ENCODE measurements around the gene BMP8A.
A peak's percentile ranks its signal among the peaks of the same experiment; 100 is the strongest.

BMP8A gene

GRCh38 chr1:39545531-39545930 is 54.1 kb downstream of the BMP8A start:
- in situ Hi-C loops (cut with MboI; ENCODE audit: low pct_unique_long_range_greater_than_20kb, low sequenced_read_pairs) = loop anchor here (25.0 kb wide), 1 partner anchor 458 kb away; no protein-coding TSS in a partner anchor
- DNase-seq = no peak

- no peak for DNase-seq
- in situ Hi-C loops (cut with MboI; ENCODE audit: low pct_unique_long_range_greater_than_20kb, low sequenced_read_pairs) = no loop called here
Measured at GRCh38 chr1:39554277-39554676, 62.8 kb downstream of the BMP8A start.

GRCh38 chr1:39561279-39561678 is 69.8 kb downstream of the BMP8A start:
- in situ Hi-C loops (cut with MboI; ENCODE audit: low pct_unique_long_range_greater_than_20kb, low sequenced_read_pairs) = no loop called here
- no peak for DNase-seq

GRCh38 chr1:39562886-39563285 is 71.5 kb downstream of the BMP8A start:
- in situ Hi-C loops (cut with MboI; ENCODE audit: low pct_unique_long_range_greater_than_20kb, low sequenced_read_pairs) = no loop called here
- DNase-seq = no peak

- DNase-seq = no peak
- in situ Hi-C loops (cut with MboI; ENCODE audit: low pct_unique_long_range_greater_than_20kb, low sequenced_read_pairs) = no loop called here
Measured at GRCh38 chr1:39563669-39564068, 72.2 kb downstream of the BMP8A start.

GRCh38 chr1:39564340-39564739 is 72.9 kb downstream of the BMP8A start:
- no peak for DNase-seq
- in situ Hi-C loops (cut with MboI; ENCODE audit: low pct_unique_long_range_greater_than_20kb, low sequenced_read_pairs) = no loop called here

GRCh38 chr1:39564941-39565340 is 73.5 kb downstream of the BMP8A start:
- in situ Hi-C loops (cut with MboI; ENCODE audit: low pct_unique_long_range_greater_than_20kb, low sequenced_read_pairs) = no loop called here
- DNase-seq = no peak

- in situ Hi-C loops (cut with MboI; ENCODE audit: low pct_unique_long_range_greater_than_20kb, low sequenced_read_pairs) = no loop called here
- DNase-seq = no peak
Measured at GRCh38 chr1:39566441-39567137, 75.2 kb downstream of the BMP8A start.

- in situ Hi-C loops (cut with MboI; ENCODE audit: low pct_unique_long_range_greater_than_20kb, low sequenced_read_pairs) = no loop called here
- no peak for DNase-seq
Measured at GRCh38 chr1:39567302-39567701, 75.9 kb downstream of the BMP8A start.

- in situ Hi-C loops (cut with MboI; ENCODE audit: low pct_unique_long_range_greater_than_20kb, low sequenced_read_pairs) = no loop called here
- DNase-seq = no peak
Measured at GRCh38 chr1:39568208-39568607, 76.8 kb downstream of the BMP8A start.

GRCh38 chr1:39569034-39569433 is 77.6 kb downstream of the BMP8A start:
- no peak for DNase-seq
- in situ Hi-C loops (cut with MboI; ENCODE audit: low pct_unique_long_range_greater_than_20kb, low sequenced_read_pairs) = no loop called here

GRCh38 chr1:39570477-39571177 is 79.2 kb downstream of the BMP8A start:
- in situ Hi-C loops (cut with MboI; ENCODE audit: low pct_unique_long_range_greater_than_20kb, low sequenced_read_pairs) = no loop called here
- DNase-seq = no peak

GRCh38 chr1:39571178-39571483 is 79.7 kb downstream of the BMP8A start:
- in situ Hi-C loops (cut with MboI; ENCODE audit: low pct_unique_long_range_greater_than_20kb, low sequenced_read_pairs) = no loop called here
- DNase-seq = no peak

- in situ Hi-C loops (cut with MboI; ENCODE audit: low pct_unique_long_range_greater_than_20kb, low sequenced_read_pairs) = no loop called here
- no peak for DNase-seq
Measured at GRCh38 chr1:39572379-39573096, 81.1 kb downstream of the BMP8A start.

- in situ Hi-C loops (cut with MboI; ENCODE audit: low pct_unique_long_range_greater_than_20kb, low sequenced_read_pairs) = no loop called here
- DNase-seq = no peak
Measured at GRCh38 chr1:39573097-39573465, 81.6 kb downstream of the BMP8A start.

GRCh38 chr1:39573736-39574624 is 82.5 kb downstream of the BMP8A start:
- in situ Hi-C loops (cut with MboI; ENCODE audit: low pct_unique_long_range_greater_than_20kb, low sequenced_read_pairs) = no loop called here
- peak; percentile 27 for DNase-seq

GRCh38 chr1:39574646-39575045 is 83.2 kb downstream of the BMP8A start:
- peak; percentile 39 for DNase-seq
- in situ Hi-C loops (cut with MboI; ENCODE audit: low pct_unique_long_range_greater_than_20kb, low sequenced_read_pairs) = no loop called here
